ENCODE data around the gene ADCY5.

ADCY5 gene

GRCh38 chr3:123328851-123329635 is 119.8 kb downstream of the ADCY5 start:
- DNase-seq (peak; percentile 74), ATAC-seq (ENCODE audit: insufficient read depth, low read depth) (peak; percentile 92)
- Histone ChIP-seq H3K9ac (ENCODE audit: low read depth, low read length) (no peak overlapping the region), H3K27ac (ENCODE audit: low read length) (no peak overlapping the region), H3K9me3 (ENCODE audit: insufficient read depth, low read length, severe bottlenecking) (no peaks in the 10 kb centered on the region), H3K79me2 (ENCODE audit: insufficient read depth, low read length) (no peaks in the 10 kb centered on the region), H3K4me3 (ENCODE audit: low read depth in 1 of 2, low read length in 2 of 2) (no peak overlapping the region), H4K20me1 (ENCODE audit: insufficient read depth, low read length) (peaks cover 12% of the 10 kb centered on the region; the same call in 1 of the 2 replicates), H3K27me3 (ENCODE audit: insufficient read depth, low read length, poor library complexity) (peaks cover 9% of the 10 kb centered on the region), H3K4me2 (ENCODE audit: insufficient read depth, low read length) (no peak overlapping the region), H3K4me1 (ENCODE audit: insufficient read depth, low read length) (0 out of 2 replicates have a peak, but pooled peaks cover 3% of the 10 kb centered on the region), H3K36me3 (ENCODE audit: insufficient read depth, low read length) (no peaks in the 10 kb centered on the region), H2AFZ (ENCODE audit: low read depth, low read length) (no peak overlapping the region)
- TF ChIP-seq EZH2 (IDR thresholded peaks at IDR 0.05; ENCODE audit: borderline replicate concordance, low read depth, low read length, severe bottlenecking) (no peak), CTCF (IDR thresholded peaks at IDR 0.05; ENCODE audit: borderline replicate concordance, extremely low read depth, low read length, poor library complexity, severe bottlenecking) (peak; percentile 95)

DNA sequence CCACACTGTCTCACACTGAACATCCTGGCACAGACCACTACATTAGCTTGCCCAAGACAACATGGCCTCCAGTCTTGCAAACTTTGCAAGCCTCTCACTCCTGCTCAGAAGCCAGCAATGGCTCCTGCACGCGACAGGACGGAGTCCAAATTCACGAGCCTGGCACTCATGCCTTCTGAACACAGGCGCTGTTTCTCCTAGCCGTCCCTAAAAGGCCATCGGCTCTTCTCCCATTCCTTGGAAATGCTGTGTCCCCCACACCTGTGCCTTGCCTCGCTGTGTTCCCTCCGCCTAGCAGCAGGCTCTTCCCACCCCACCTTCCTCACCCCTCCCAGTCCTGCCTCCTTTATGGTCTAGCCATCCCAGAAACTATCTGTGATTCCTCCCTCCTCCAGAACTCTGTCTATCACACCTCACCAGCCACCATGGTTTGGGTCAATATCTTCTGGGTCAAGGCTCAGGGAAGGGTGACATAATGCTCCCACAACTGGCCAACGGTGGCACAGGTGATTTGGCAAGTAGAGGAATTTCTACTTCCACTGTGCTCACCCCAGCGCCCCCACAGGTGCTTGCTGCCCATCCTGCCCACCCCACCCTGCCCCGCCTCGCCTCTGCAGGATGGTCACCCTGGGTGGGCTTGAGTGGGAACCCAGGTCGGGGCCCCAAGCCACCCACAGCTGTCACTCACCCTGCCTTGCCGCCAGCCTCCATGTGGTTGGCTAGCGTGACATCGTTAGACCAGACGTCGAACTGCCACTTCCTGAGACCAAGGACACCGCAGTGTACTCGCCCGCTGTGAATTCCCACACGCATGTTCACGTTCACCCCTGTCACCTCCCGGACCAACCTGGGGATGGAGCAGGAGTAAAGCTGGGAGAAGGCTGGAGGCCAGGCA is 120.7 kb downstream of the ADCY5 start:
- Histone ChIP-seq H3K27ac (ENCODE audit: low read length) (no peak overlapping the region), H3K36me3 (ENCODE audit: insufficient read depth, low read length) (no peaks in the 10 kb centered on the region), H3K4me2 (ENCODE audit: insufficient read depth, low read length) (no peak overlapping the region), H3K79me2 (ENCODE audit: insufficient read depth, low read length) (no peaks in the 10 kb centered on the region), H4K20me1 (ENCODE audit: insufficient read depth, low read length) (peaks cover 12% of the 10 kb centered on the region; the same call in 1 of the 2 replicates), H3K9me3 (ENCODE audit: insufficient read depth, low read length, severe bottlenecking) (no peaks in the 10 kb centered on the region), H3K9ac (ENCODE audit: low read depth, low read length) (no peak overlapping the region), H3K4me1 (ENCODE audit: insufficient read depth, low read length) (0 out of 2 replicates have a peak, but pooled peaks cover 3% of the 10 kb centered on the region), H3K4me3 (ENCODE audit: low read depth in 1 of 2, low read length in 2 of 2) (no peak overlapping the region), H3K27me3 (ENCODE audit: insufficient read depth, low read length, poor library complexity) (peaks cover 11% of the 10 kb centered on the region), H2AFZ (ENCODE audit: low read depth, low read length) (no peak overlapping the region)
- DNase-seq (no peak), ATAC-seq (ENCODE audit: insufficient read depth, low read depth) (no peak; the same call in 2 of the 3 replicates)
- no peak for TF ChIP-seq EZH2 (IDR thresholded peaks at IDR 0.05; ENCODE audit: borderline replicate concordance, low read depth, low read length, severe bottlenecking)
- no peak for TF ChIP-seq CTCF (IDR thresholded peaks at IDR 0.05; ENCODE audit: borderline replicate concordance, extremely low read depth, low read length, poor library complexity, severe bottlenecking)

DNA sequence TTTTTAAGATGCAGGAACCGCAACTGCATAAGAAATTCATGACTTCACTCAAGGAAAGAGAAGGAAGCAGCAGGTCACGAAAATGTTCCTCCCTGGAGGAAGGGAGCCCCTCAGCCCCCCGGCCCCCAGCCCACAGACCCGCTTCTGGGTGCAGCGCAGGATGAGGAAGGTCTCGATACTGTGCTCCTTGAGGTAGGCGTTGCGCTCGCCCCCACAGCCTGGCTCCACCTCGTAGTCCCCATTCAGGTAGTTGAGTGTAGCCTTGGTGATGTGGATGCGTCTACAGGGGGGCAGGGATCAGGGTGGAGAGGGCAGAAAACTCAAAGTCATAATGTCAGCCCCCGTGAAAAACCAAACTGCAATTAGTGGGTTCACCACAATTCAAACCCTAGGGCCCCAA is 121.4 kb downstream of the ADCY5 start:
- Histone ChIP-seq H3K9ac (ENCODE audit: low read depth, low read length) (no peak overlapping the region), H3K27me3 (ENCODE audit: insufficient read depth, low read length, poor library complexity) (peaks cover 14% of the 10 kb centered on the region), H3K79me2 (ENCODE audit: insufficient read depth, low read length) (no peaks in the 10 kb centered on the region), H3K9me3 (ENCODE audit: insufficient read depth, low read length, severe bottlenecking) (no peaks in the 10 kb centered on the region), H4K20me1 (ENCODE audit: insufficient read depth, low read length) (peaks cover 16% of the 10 kb centered on the region; the same call in 1 of the 2 replicates), H3K4me3 (ENCODE audit: low read depth in 1 of 2, low read length in 2 of 2) (no peak overlapping the region), H3K4me2 (ENCODE audit: insufficient read depth, low read length) (no peak overlapping the region), H3K27ac (ENCODE audit: low read length) (no peak overlapping the region), H3K4me1 (ENCODE audit: insufficient read depth, low read length) (0 out of 2 replicates have a peak, but pooled peaks cover 3% of the 10 kb centered on the region), H3K36me3 (ENCODE audit: insufficient read depth, low read length) (no peaks in the 10 kb centered on the region), H2AFZ (ENCODE audit: low read depth, low read length) (no peak overlapping the region)
- DNase-seq (no peak), ATAC-seq (ENCODE audit: insufficient read depth, low read depth) (no peak)
- TF ChIP-seq EZH2 (IDR thresholded peaks at IDR 0.05; ENCODE audit: borderline replicate concordance, low read depth, low read length, severe bottlenecking) (no peak), CTCF (IDR thresholded peaks at IDR 0.05; ENCODE audit: borderline replicate concordance, extremely low read depth, low read length, poor library complexity, severe bottlenecking) (no peak)
